Keratinocyte (primary cell): ENCODE measurements around the gene TELO2.

Source experiments
- CTCF ChIP-seq, 3 experiments: IDR thresholded peaks in 1 of 3; conservative IDR thresholded peaks in 1 of 3; optimal IDR thresholded peaks in 1 of 3; 2 replicates in 2 of 3; 3 replicates in 1 of 3; pipeline versions ENCODE3 to v1.5.1; 2011; ENCODE audit warnings: low read length in 3 of 3, mild to moderate bottlenecking in 3 of 3, moderate library complexity in 2 of 3, control low read depth in 1 of 3, inconsistent platforms in 1 of 3; ENCODE audit not compliant: insufficient read depth in 2 of 3; ENCODE audit errors: extremely low read depth in 1 of 3
- EZH2 ChIP-seq: IDR thresholded peaks from one replicate; pipeline ENCODE4 v1.6.1; 2012; ENCODE audit warnings: inconsistent platforms, mild to moderate bottlenecking, low read length, moderate library complexity

GRCh38 chr16:1464894-1465566 is 28.1 kb upstream of the TELO2 start:
- TF ChIP-seq CTCF (optimal IDR thresholded peaks at IDR 0.05 in 1 of 3, IDR thresholded peaks at IDR 0.05 in 1 of 3, conservative IDR thresholded peaks at IDR 0.05 in 1 of 3; ENCODE audit: extremely low read depth in 1 of 3, insufficient read depth in 2 of 3, low read length in 3 of 3) (no peak), EZH2 (no peak)
